ENCODE data around the gene MYO5A.
"Not testable (repeated sequence)": the region's sequence is repeated elsewhere in the genome, so short reads cannot be mapped to it uniquely, and the experiment has no call there.

Gene MYO5A

GRCh38 chr15:52416566-52416965 lies 112.1 kb downstream of the MYO5A start:
- DNase-seq = not testable (repeated sequence)

- no peak for DNase-seq
Observed at GRCh38 chr15:52415628-52416027, 113.1 kb downstream of the MYO5A start.

- no peak for DNase-seq
Observed at GRCh38 chr15:52414936-52415335, 113.7 kb downstream of the MYO5A start.

- DNase-seq = no peak
Observed at GRCh38 chr15:52408823-52409222, 119.9 kb downstream of the MYO5A start.

GRCh38 chr15:52407374-52407773 lies 121.3 kb downstream of the MYO5A start:
- no peak for DNase-seq

GRCh38 chr15:52406601-52407000 lies 122.1 kb downstream of the MYO5A start:
- no peak for DNase-seq

- no peak for DNase-seq
Observed at GRCh38 chr15:52405856-52406255, 122.8 kb downstream of the MYO5A start.

- no peak for DNase-seq
Observed at GRCh38 chr15:52397118-52397517, 131.6 kb downstream of the MYO5A start.

GRCh38 chr15:52394118-52394517 lies 134.6 kb downstream of the MYO5A start:
- DNase-seq = no peak

GRCh38 chr15:52392008-52392687 lies 136.5 kb downstream of the MYO5A start:
- no peak for DNase-seq

GRCh38 chr15:52391069-52391468 lies 137.6 kb downstream of the MYO5A start:
- no peak for DNase-seq

- no peak for DNase-seq
Observed at GRCh38 chr15:52385670-52386069, 143.0 kb downstream of the MYO5A start.

GRCh38 chr15:52383100-52383588 lies 145.5 kb downstream of the MYO5A start:
- DNase-seq = no peak

GRCh38 chr15:52382647-52383046 lies 146.0 kb downstream of the MYO5A start:
- no peak for DNase-seq

GRCh38 chr15:52379395-52380106 lies 149.1 kb downstream of the MYO5A start:
- no peak for DNase-seq

- no peak for DNase-seq
Observed at GRCh38 chr15:52378746-52379394, 149.8 kb downstream of the MYO5A start.

- peak in 1 of 2 donors; percentile 27 for DNase-seq
Observed at GRCh38 chr15:52370010-52370409, 158.7 kb downstream of the MYO5A start.

GRCh38 chr15:52369455-52369854 lies 159.2 kb downstream of the MYO5A start:
- no peak for DNase-seq

GRCh38 chr15:52369030-52369429 lies 159.7 kb downstream of the MYO5A start:
- DNase-seq = no peak

GRCh38 chr15:52368402-52368801 lies 160.3 kb downstream of the MYO5A start:
- DNase-seq = no peak

- no peak for DNase-seq
Observed at GRCh38 chr15:52362497-52362896, 166.2 kb downstream of the MYO5A start.

- DNase-seq = no peak
Observed at GRCh38 chr15:52361975-52362494, 166.6 kb downstream of the MYO5A start.

- no peak for DNase-seq
Observed at GRCh38 chr15:52361494-52361893, 167.2 kb downstream of the MYO5A start.
